Lower leg skin (tissue), 4 donors: Measurements from ENCODE around the gene CCSER1. TPM values are rescaled to one million over a fixed set of nuclear protein-coding genes. Genes with fewer than 3 reads are reported as not detected.

Experiments
- DNase-seq, 2 donors: peaks; one replicate each; pipeline ENCODE4 v3.0.0-alpha.2; 2019; ENCODE audit warnings: low spot score in 2 of 2
- H3K4me3 ChIP-seq: fragments of 200-600 bp; sonication (generic); 2 replicates; pipeline ENCODE4 v1.5.1; 2017; ENCODE audit warnings: mild to moderate bottlenecking, low read depth; ENCODE audit not compliant: poor library complexity, severe bottlenecking
- POLR2A ChIP-seq, 2 donors: fragments of 450-650 bp; IDR thresholded peaks; one replicate each; pipeline ENCODE4 v1.6.1; 2016 to 2017; ENCODE audit warnings: antibody characterized with exemption in 2 of 2, mild to moderate bottlenecking in 1 of 2, moderate library complexity in 1 of 2
- WGBS, 2 donors: methylation state at CpG; one replicate each; pipeline ENCODE4 v1.1.5; 2018; 5-methylcytosine and 5-hydroxymethylcytosine counted together
- intact Hi-C: fragments of 100-400 bp; cut with DNase I; formaldehyde crosslinking; loops from one replicate; pipeline ENCODE4 v1.15.0; 2023; ENCODE audit warnings: low total_unique reads
- total RNA-seq, 4 donors: library from RNA; depleted of rRNA; stranded (reverse); fragments of >200 nt; gene quantifications; one replicate each; pipeline ENCODE4 v1.1.0, GENCODE V29; 2016
- TF ChIP-seq, protein P1 (sequence below), 3 donors: fragments of 450-650 bp; IDR thresholded peaks; one replicate each; pipeline ENCODE4 v1.5.1; 2016; ENCODE audit warnings: antibody characterized with exemption in 3 of 3, mild to moderate bottlenecking in 3 of 3, moderate library complexity in 2 of 3

The CCSER1 gene
- total RNA-seq, 4 donors from 2014 or later = 6.5 to 12.1 (median 9.9) TPM

DNA sequence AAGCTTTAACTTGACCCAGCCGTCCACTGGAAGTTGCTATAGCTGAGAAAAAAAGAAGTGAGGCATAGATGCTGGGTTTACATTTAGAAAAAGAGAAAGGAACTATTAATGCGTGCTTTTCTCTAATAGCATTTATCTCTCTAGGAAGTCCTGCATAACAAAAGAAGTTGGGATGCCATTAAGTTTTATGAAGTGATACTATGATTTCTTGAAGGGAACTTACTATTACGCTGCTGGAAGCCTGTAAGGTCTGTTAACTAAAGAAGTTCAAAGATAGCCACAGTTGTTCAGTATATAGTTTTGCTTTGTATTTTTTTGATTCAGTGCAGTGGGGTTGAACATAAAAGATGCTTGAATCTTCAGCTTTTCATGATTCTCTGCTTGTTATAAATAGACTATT lies 203.4 kb downstream of the CCSER1 start:
- no peak for DNase-seq
- H3K4me3 ChIP-seq = no peak overlapping the region
- TF ChIP-seq, protein P1, sequence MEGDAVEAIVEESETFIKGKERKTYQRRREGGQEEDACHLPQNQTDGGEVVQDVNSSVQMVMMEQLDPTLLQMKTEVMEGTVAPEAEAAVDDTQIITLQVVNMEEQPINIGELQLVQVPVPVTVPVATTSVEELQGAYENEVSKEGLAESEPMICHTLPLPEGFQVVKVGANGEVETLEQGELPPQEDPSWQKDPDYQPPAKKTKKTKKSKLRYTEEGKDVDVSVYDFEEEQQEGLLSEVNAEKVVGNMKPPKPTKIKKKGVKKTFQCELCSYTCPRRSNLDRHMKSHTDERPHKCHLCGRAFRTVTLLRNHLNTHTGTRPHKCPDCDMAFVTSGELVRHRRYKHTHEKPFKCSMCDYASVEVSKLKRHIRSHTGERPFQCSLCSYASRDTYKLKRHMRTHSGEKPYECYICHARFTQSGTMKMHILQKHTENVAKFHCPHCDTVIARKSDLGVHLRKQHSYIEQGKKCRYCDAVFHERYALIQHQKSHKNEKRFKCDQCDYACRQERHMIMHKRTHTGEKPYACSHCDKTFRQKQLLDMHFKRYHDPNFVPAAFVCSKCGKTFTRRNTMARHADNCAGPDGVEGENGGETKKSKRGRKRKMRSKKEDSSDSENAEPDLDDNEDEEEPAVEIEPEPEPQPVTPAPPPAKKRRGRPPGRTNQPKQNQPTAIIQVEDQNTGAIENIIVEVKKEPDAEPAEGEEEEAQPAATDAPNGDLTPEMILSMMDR (IDR thresholded peaks at IDR 0.05) = no peak
- TF ChIP-seq POLR2A (IDR thresholded peaks at IDR 0.05) = no peak
- intact Hi-C loops = no loop called here
- 73 to 86% methylated on average over 3 of the region's 3 CpGs for WGBS, 2 donors

DNA sequence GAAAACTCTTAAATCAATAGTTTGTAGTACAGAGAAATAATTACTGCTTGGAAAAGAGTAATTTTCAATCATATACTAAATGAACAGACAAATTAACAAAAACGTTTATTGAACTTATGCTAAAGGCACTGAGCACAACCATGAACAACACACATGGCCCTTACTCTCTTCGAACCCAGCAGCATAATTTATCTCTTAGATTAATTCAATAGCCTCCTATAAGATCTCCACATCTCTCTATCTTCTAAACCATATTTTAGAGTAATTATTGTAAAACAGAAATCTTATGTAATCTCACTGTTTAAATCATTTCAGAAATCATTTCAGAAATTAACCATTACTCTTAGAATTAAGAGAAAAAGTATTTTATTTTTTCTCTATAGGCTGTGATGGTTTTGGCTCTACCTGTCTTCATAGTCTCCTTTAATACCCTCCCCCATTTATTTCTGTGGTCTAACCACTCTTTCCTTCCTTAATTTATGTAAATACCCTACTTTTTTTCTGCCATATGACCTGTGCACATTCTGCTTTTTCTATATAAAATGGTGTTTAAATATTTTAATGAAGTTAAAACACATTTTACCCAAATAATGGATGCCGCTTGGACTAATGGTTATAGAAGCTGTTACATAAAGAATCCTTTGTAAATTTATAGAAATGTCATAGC lies 218.5 kb downstream of the CCSER1 start:
- intact Hi-C loops = no loop called here
- no peak for DNase-seq

DNA sequence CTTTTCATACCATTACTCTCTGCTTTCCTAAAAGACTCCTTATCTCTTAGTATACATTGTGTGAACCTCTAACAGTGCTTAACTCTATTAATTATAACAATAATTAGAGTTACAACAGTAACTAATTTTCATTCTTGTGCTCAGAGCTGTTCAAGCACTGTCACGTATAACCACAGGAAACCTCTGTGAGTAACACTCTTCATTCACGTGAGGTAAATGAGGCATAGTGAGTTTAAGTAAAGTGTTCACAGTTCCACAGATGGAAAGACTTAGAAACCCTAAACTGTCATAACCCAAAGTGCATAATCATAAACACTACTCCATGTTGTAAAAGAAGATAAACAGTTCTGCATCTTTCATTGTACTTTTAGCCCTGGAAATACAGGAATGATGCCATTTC lies 222.4 kb downstream of the CCSER1 start:
- DNase-seq = no peak
- intact Hi-C loops = no loop called here
- no peak overlapping the region for H3K4me3 ChIP-seq
- WGBS, 2 donors = 56 to 72% methylated on average over 2 of the region's 2 CpGs
- TF ChIP-seq, protein P1 (IDR thresholded peaks at IDR 0.05) = no peak
- TF ChIP-seq POLR2A (IDR thresholded peaks at IDR 0.05) = no peak

More for the DNA sequence above, 218.5 kb downstream of the CCSER1 start:
- WGBS, 2 donors = 77 to 85% methylated on average over 3 of the region's 3 CpGs
- no peak overlapping the region for H3K4me3 ChIP-seq
- TF ChIP-seq POLR2A (IDR thresholded peaks at IDR 0.05) = no peak
- TF ChIP-seq, protein P1 (IDR thresholded peaks at IDR 0.05) = no peak

DNA sequence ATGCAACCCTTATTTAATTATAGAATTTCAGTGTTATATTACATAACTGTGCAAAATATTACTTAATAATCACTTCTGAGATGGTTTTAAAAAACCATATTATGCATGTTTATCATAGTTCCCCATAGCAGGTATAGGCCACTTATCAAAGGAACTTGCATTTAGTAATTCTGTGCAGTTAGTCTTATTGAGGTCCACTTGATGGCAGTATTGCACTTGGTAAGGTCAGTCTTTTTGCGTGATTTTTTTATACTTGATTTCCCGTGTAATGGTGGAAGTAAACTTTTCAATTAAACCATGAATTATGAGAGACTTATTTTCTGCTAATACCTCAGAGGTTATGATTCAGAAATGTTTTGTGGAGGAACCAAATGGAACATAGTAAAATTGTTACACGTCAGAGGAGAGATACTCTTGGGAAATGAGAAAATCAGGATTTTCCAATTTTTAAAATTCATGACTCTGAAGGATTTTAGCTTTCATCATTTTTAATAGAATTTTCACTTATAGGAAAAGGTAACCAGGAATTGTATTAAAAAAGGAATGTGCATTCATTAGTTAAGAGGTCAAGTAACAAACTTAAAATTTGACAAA lies 230.0 kb downstream of the CCSER1 start:
- TF ChIP-seq, protein P1 (IDR thresholded peaks at IDR 0.05) = no peak
- no peak for TF ChIP-seq POLR2A (IDR thresholded peaks at IDR 0.05)
- WGBS, 2 donors = 18 to 27% methylated on average over 3 of the region's 3 CpGs
- intact Hi-C loops = no loop called here
- DNase-seq = no peak
- no peak overlapping the region for H3K4me3 ChIP-seq

DNA sequence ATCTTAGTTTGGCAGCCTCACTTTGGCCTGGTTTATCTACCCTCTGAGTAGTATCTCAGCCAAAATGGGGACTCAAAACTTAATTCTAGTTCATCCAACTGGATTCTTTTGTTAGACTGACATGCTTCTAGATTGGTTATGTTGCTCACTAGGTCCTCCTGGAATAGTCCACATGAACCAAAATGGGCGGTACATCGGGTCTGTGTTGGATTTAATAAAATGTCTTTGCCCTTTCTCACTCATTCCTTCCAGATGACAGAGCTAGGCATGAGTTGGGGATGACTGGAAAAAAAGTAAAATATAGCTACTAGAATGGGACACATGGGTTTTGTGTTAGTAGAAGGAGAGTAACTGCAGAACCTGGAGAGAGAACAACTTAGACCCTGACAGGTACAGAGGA lies 247.9 kb downstream of the CCSER1 start:
- TF ChIP-seq, protein P1 (IDR thresholded peaks at IDR 0.05) = no peak
- no peak for TF ChIP-seq POLR2A (IDR thresholded peaks at IDR 0.05)
- no peak for DNase-seq
- no peak overlapping the region for H3K4me3 ChIP-seq
- intact Hi-C loops = no loop called here
- WGBS, 2 donors = 90 to 94% methylated on average over 2 of the region's 2 CpGs
